Endodermal cell (in vitro differentiated cells): ENCODE measurements around the gene SLC25A28. TPM values are rescaled to one million over a fixed set of nuclear protein-coding genes. Genes with fewer than 3 reads are reported as not detected.

Source experiments
- DNase-seq: peaks from one replicate; pipeline ENCODE4 v3.0.0-alpha.2; 2017
- H3K27ac ChIP-seq: 2 replicates; pipeline ENCODE4 v1.5.1; 2013; ENCODE audit warnings: mild to moderate bottlenecking, low read depth, low read length, moderate library complexity
- H3K27me3 ChIP-seq: 2 replicates; pipeline ENCODE4 v1.6.1; 2013; ENCODE audit warnings: mild to moderate bottlenecking, low read length, moderate library complexity; ENCODE audit not compliant: insufficient read depth, control insufficient read depth, poor library complexity, severe bottlenecking
- H3K36me3 ChIP-seq: 2 replicates; pipeline ENCODE4 v1.7.0; 2013; ENCODE audit warnings: mild to moderate bottlenecking, low read length, moderate library complexity; ENCODE audit not compliant: control insufficient read depth, insufficient read depth
- H3K4me1 ChIP-seq: one replicate; pipeline ENCODE4 v1.7.0; 2013; ENCODE audit warnings: low read length; ENCODE audit not compliant: control insufficient read depth, insufficient read depth
- H3K4me3 ChIP-seq: 2 replicates; pipeline ENCODE4 v1.5.1; 2013; ENCODE audit warnings: mild to moderate bottlenecking, low read length, moderate library complexity
- H3K9ac ChIP-seq: 2 replicates; pipeline ENCODE4 v1.6.1; 2013; ENCODE audit warnings: mild to moderate bottlenecking, low read length, moderate library complexity; ENCODE audit not compliant: poor library complexity, severe bottlenecking; ENCODE audit errors: extremely low read depth
- H3K9me3 ChIP-seq: 2 replicates; pipeline ENCODE4 v1.6.1; 2013; ENCODE audit warnings: mild to moderate bottlenecking, low read length, moderate library complexity; ENCODE audit not compliant: control insufficient read depth
- H3K27ac Mint-ChIP-seq: 2 replicates; pipeline ENCODE4 v1.8.0; 2020; ENCODE audit warnings: mixed read lengths
- H3K27me3 Mint-ChIP-seq: 2 replicates; pipeline ENCODE4 v1.8.0; 2021; ENCODE audit warnings: mild to moderate bottlenecking, mixed read lengths; ENCODE audit not compliant: insufficient read depth
- H3K36me3 Mint-ChIP-seq: 2 replicates; pipeline ENCODE4 v1.8.0; 2020; ENCODE audit warnings: low read depth, mixed read lengths
- H3K4me1 Mint-ChIP-seq: 2 replicates; pipeline ENCODE4 v1.8.0; 2020; ENCODE audit warnings: mixed read lengths
- H3K4me3 Mint-ChIP-seq: 2 replicates; pipeline ENCODE4 v1.8.0; 2020; ENCODE audit warnings: mild to moderate bottlenecking, moderate library complexity, mixed read lengths
- H3K9me3 Mint-ChIP-seq: 2 replicates; pipeline ENCODE4 v1.8.0; 2020; ENCODE audit warnings: mild to moderate bottlenecking, mixed read lengths
- CTCF ChIP-seq: fragments of 200-600 bp; sonication (generic); conservative IDR thresholded peaks from 2 replicates; pipeline ENCODE4 v1.5.0; 2021; ENCODE audit warnings: antibody characterized with exemption, mild to moderate bottlenecking
- WGBS, 2 experiments: methylation state at CpG; one replicate each; pipeline versions ENCODE4 v1.1.5 to v1.1.7; 2013; ENCODE audit warnings: missing lambda C conversion rate in 2 of 2, mixed read lengths in 1 of 2; ENCODE audit not compliant: insufficient coverage in 1 of 2, insufficient read length in 1 of 2; 5-methylcytosine and 5-hydroxymethylcytosine counted together
- total RNA-seq, 2 donors: library from RNA; stranded (reverse); fragmentation: NEBNext Ultra II Directional in 1 of 2; extraction: Animal tissue kit (Norgen Biotek cat#: 25700) in 1 of 2; gene quantifications; 2 replicates in 1 of 2; 3 replicates in 1 of 2; pipeline ENCODE4 v1.2.1, GENCODE V29; 2021

The SLC25A28 gene
- total RNA-seq, 2 donors from 2014 or later = 20.4 to 30.0 TPM

- TF ChIP-seq CTCF = no peak
- WGBS, 2 experiments = 96 to 100% methylated on average over 3 to 6 of the region's 6 CpGs
- Histone ChIP-seq H3K9me3 (no peaks in the 10 kb centered on the region), H3K27me3 (peaks cover 22% of the 10 kb centered on the region), H3K27ac (no peak overlapping the region), H3K4me3 (peak overlapping the region; percentile 87), H3K4me1 (peaks cover 3% of the 10 kb centered on the region), H3K9ac (peak overlapping the region; percentile 98), H3K36me3 (peaks cover 33% of the 10 kb centered on the region)
- Mint-ChIP-seq H3K27me3 (peaks cover 23% of the 10 kb centered on the region), H3K4me1 (peaks cover 5% of the 10 kb centered on the region), H3K4me3 (no peak overlapping the region), H3K36me3 (peaks cover 17% of the 10 kb centered on the region), H3K27ac (no peak overlapping the region), H3K9me3 (no peaks in the 10 kb centered on the region)
- no peak for DNase-seq
These were observed 41.1 kb upstream of the SLC25A28 start for GRCh38 chr10:99661377-99661763.

- Histone ChIP-seq H3K36me3 (peaks cover 32% of the 10 kb centered on the region), H3K27ac (no peak overlapping the region), H3K27me3 (peaks cover 27% of the 10 kb centered on the region), H3K9ac (peak overlapping the region; percentile 98), H3K4me3 (peak overlapping the region; percentile 87), H3K4me1 (peaks cover 3% of the 10 kb centered on the region), H3K9me3 (no peaks in the 10 kb centered on the region)
- Mint-ChIP-seq H3K9me3 (no peaks in the 10 kb centered on the region), H3K27ac (no peak overlapping the region), H3K27me3 (peaks cover 29% of the 10 kb centered on the region), H3K4me1 (peaks cover 5% of the 10 kb centered on the region), H3K4me3 (peak overlapping the region; percentile 75), H3K36me3 (peaks cover 15% of the 10 kb centered on the region)
- 87 to 95% methylated on average over 3 to 6 of the region's 6 CpGs for WGBS, 2 experiments
- no peak for DNase-seq
- no peak for TF ChIP-seq CTCF
These were observed 40.6 kb upstream of the SLC25A28 start for GRCh38 chr10:99660662-99661376.

GRCh38 chr10:99659868-99660366, 39.7 kb upstream of the SLC25A28 start:
- peak overlapping the region; percentile 75 for H3K4me3 Mint-ChIP-seq
- peaks cover 29% of the 10 kb centered on the region for H3K36me3 ChIP-seq
- H3K4me1 ChIP-seq = peaks cover 3% of the 10 kb centered on the region
- 19 to 22% methylated on average over 5 to 9 of the region's 10 CpGs for WGBS, 2 experiments
- peaks cover 10% of the 10 kb centered on the region for H3K36me3 Mint-ChIP-seq
- H3K4me1 Mint-ChIP-seq = peaks cover 5% of the 10 kb centered on the region
- H3K27ac ChIP-seq = peak overlapping the region; percentile 19
- no peak for DNase-seq
- peak overlapping the region; percentile 92 for H3K27ac Mint-ChIP-seq
- peaks cover 27% of the 10 kb centered on the region for H3K27me3 ChIP-seq
- peaks cover 33% of the 10 kb centered on the region for H3K27me3 Mint-ChIP-seq
- peak overlapping the region; percentile 98 for H3K9ac ChIP-seq
- no peaks in the 10 kb centered on the region for H3K9me3 ChIP-seq
- no peak for TF ChIP-seq CTCF
- no peaks in the 10 kb centered on the region for H3K9me3 Mint-ChIP-seq
- H3K4me3 ChIP-seq = peak overlapping the region; percentile 87
